BJ (cell line): Measurements from ENCODE around the gene EVC. TPM values are rescaled to one million over a fixed set of nuclear protein-coding genes. Genes with fewer than 3 reads are reported as not detected.

Experiments
- CTCF ChIA-PET: fragments of 350-600 bp; formaldehyde crosslinking; extraction: SDS; loops from one replicate; lab custom pipeline; 2021; ENCODE audit warnings: antibody characterized with exemption, inconsistent platforms; lab: Yijun Ruan, JAX
- POLR2A ChIA-PET: fragments of 300-600 bp; sonication (Branson Sonifier 250); formaldehyde crosslinking; extraction: SDS; loops from one replicate; lab custom pipeline; 2021; ENCODE audit warnings: antibody characterized with exemption; lab: Charles Lee
- DNase-seq: peaks from one replicate; pipeline ENCODE4 v3.0.0-alpha.2; 2011; ENCODE audit warnings: low read depth
- H3K27me3 ChIP-seq: 2 replicates; pipeline ENCODE4 v1.6.0; 2011; ENCODE audit warnings: low read length; ENCODE audit not compliant: control insufficient read depth, insufficient read depth
- H3K36me3 ChIP-seq: 2 replicates; pipeline ENCODE4 v1.5.1; 2011; ENCODE audit warnings: low read length; ENCODE audit not compliant: control insufficient read depth, insufficient read depth
- H3K4me3 ChIP-seq: 2 replicates; pipeline ENCODE4 v1.5.1; 2011; ENCODE audit warnings: low read depth, mild to moderate bottlenecking, control low read depth, low read length
- polyA plus RNA-seq: library from polyadenylated mRNA; depleted of rRNA; stranded (reverse); fragments of >200 nt; gene quantifications from 2 replicates; pipeline ENCODE4 v1.2.3, GENCODE V29; 2011
- TF ChIP-seq, protein P1 (sequence below): IDR thresholded peaks from 2 replicates; pipeline ENCODE4 v1.5.1; 2011; ENCODE audit warnings: low read depth, mild to moderate bottlenecking, control low read depth, inconsistent platforms, low read length, moderate library complexity; ENCODE audit not compliant: insufficient read depth

Gene EVC
- polyA plus RNA-seq, 1 experiment: 12.8 TPM

DNA sequence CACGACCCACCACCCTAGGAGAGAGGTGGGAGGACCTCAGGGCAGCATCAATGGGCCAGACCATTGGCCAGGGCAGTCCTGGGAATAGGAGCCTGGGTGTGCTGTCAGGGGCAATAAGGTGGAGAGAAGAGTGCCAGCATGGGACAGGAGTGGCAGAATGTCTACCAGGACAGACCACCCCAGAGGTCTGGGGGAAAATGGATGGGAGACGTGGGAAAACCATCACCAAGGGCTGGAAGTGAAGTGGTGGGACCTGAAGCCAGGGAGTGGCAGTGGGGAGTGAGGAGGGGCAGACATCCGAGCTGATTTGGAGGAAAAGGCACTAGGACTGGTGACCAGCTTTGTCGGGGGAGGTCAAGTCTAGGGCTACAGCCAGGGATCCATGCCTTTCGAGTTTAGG is 3.6 kb upstream of the EVC start:
- Histone ChIP-seq H3K36me3 (peaks cover 7% of the 10 kb centered on the region), H3K27me3 (no peaks in the 10 kb centered on the region), H3K4me3 (peak overlapping the region; percentile 68)
- TF ChIP-seq, protein P1, sequence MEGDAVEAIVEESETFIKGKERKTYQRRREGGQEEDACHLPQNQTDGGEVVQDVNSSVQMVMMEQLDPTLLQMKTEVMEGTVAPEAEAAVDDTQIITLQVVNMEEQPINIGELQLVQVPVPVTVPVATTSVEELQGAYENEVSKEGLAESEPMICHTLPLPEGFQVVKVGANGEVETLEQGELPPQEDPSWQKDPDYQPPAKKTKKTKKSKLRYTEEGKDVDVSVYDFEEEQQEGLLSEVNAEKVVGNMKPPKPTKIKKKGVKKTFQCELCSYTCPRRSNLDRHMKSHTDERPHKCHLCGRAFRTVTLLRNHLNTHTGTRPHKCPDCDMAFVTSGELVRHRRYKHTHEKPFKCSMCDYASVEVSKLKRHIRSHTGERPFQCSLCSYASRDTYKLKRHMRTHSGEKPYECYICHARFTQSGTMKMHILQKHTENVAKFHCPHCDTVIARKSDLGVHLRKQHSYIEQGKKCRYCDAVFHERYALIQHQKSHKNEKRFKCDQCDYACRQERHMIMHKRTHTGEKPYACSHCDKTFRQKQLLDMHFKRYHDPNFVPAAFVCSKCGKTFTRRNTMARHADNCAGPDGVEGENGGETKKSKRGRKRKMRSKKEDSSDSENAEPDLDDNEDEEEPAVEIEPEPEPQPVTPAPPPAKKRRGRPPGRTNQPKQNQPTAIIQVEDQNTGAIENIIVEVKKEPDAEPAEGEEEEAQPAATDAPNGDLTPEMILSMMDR: no peak
- DNase-seq: no peak
- ChIA-PET CTCF (interaction anchor here (1.2 to 1.4 kb wide), 3 partner anchors 24 to 84 kb away, joined by 3 to 5 read pairs (median 3); no protein-coding TSS in a partner anchor), POLR2A (no interaction called here)

DNA sequence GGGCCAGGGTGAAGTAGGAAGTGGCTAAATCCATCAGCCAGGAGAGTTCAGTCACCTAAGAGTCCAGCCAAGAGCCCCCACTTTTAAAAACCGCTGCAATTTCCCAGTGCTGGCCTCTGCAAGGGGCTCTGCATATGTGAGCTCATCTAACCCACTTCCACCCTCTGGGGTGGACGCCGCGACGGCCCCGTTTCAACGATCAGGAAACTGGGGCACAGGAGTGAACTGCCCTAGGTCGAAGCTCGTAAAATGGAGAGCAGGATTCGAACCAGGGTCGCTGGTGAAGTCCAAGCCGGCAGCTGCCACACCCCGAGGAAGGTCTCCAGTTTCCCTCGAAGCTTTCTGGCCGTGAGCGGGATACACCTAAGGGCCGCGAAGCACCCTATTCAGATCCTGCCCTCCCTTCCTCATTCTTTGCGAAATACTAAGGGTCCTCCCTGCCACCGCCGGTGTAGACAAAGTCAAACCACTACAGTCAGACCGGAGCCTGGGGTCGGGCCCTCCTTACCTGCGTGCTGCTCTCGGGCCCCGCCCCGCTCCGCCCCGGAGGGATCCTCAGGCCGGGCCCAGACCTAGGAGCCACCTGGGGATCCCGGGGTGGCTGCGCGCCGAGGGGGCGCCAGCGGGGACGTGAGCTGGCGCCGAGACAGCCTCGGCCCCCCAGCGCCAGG is 3.1 kb upstream of the EVC start:
- POLR2A ChIA-PET: no interaction called here
- TF ChIP-seq, protein P1: no peak
- Histone ChIP-seq H3K4me3 (peak overlapping the region; percentile 68), H3K36me3 (peaks cover 6% of the 10 kb centered on the region), H3K27me3 (no peaks in the 10 kb centered on the region)
- CTCF ChIA-PET: interaction anchor here (0.9 to 1.4 kb wide), 5 partner anchors 9 to 83 kb away, joined by 3 to 5 read pairs (median 3); no protein-coding TSS in a partner anchor
- DNase-seq: no peak

DNA sequence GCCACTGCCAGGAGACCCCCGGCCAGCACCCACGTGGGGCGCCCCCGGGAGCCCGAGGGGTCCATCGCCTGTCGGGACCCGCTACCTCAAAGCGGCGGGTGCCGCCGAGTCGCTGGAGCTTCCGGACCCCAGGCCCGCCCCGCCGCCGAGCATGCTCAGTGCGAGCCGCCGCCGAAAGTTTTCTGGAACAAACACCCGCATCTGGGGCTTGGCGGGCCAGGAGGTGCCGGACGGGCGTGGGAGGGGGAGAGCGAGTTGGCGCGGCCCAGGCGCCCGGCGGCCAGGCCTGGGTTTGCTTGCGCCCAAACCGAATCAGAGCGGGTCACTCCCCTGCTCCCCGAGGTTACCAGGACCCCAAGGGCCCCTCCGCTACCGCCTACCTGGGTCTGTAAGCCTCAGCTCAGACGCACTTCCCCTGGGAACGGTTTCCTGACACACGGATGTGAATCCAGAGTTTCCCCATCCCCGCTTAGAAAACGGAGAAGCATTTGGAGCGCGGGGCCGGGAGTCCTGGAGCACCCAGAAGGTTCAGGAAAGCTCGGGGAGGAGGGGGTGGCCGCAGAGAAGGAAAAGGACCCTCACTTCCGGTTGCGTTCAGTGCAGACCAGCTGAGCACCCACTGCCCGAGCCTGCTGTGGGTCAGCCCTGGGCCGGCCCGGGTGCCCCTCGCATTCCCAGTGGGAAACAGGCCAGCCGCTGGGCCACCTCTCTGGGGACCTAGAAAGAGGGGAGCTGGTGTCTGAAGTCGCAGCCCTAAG is 2.4 kb upstream of the EVC start, which contains the start of gene EVC2:
Gene EVC2, minus strand, starts transcription at position 111 of the 758 bp plus-strand sequence. Its CDS starts 46 bp downstream, at position 65.
- no peak for DNase-seq
- POLR2A ChIA-PET: interaction anchor here (0.6 kb wide), 1 partner anchor 272 kb away, joined by 3 read pairs; no protein-coding TSS in a partner anchor
- TF ChIP-seq, protein P1: no peak
- H3K36me3 ChIP-seq: peaks cover 6% of the 10 kb centered on the region
- CTCF ChIA-PET: interaction anchor here (0.6 to 2.0 kb wide), 10 partner anchors 9 to 163 kb away, joined by 3 to 6 read pairs (median 3); no protein-coding TSS in a partner anchor
- H3K27me3 ChIP-seq: no peaks in the 10 kb centered on the region
- H3K4me3 ChIP-seq: peak within 1 kb of the TSS; percentile 68

DNA sequence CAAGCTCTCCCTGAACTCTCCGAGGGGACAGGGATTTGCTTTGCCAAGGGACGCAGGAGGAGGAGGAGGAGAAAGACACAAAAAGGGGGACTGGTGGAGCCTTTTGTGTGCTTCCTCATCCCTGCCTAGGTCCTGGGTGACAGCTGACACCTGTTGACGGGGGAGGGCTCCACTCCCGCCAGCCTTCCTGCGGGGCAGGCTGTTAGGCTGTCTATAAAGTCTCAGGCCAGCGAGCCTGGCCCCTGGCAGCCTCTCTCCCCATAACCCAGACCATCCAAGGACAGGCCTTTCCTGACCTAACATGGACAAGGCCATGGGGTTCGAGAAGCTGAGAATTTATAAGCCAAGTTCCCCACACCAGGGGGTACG is 1.8 kb upstream of the EVC start:
- ChIA-PET POLR2A (no interaction called here), CTCF (interaction anchor here (0.6 to 2.0 kb wide), 8 partner anchors 10 to 164 kb away, joined by 3 to 6 read pairs (median 3); no protein-coding TSS in a partner anchor)
- DNase-seq: no peak
- no peak overlapping the region for H3K4me3 ChIP-seq
- peaks cover 5% of the 10 kb centered on the region for H3K36me3 ChIP-seq
- H3K27me3 ChIP-seq: no peaks in the 10 kb centered on the region
- TF ChIP-seq, protein P1: no peak
